ENCODE measurements around the gene ILRUN. TPM values are rescaled to one million over a fixed set of nuclear protein-coding genes. Genes with fewer than 3 reads are reported as not detected.

Gene ILRUN
- total and polyA plus RNA-seq, 2 donors (not counting 1 experiment from before 2014, with no cell fraction given), result 30.1 to 71.3 TPM

DNA sequence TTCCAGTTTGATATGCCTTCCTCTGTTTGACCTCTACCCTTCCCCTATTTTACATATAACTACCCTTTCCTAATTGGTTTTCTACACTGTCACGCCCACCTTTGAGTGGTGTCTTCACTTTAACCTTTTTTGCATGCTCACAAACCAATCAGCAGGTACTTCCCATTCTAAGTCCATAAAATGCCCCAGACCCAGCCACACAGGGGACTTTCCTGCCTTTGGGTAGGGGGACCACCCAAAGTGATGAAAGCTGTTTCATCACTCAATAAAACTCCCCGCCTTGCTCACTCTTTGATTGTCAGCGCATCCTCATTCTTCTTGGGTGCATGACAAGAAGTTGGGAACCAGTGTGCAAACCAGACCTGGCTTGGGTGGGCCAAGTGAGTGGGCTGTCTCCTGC lies 40.3 kb upstream of the ILRUN start:
- no peaks in the 10 kb centered on the region for H3K36me3 ChIP-seq (replicated peaks in 1 of 2; ENCODE audit: control extremely low read depth in 1 of 2, control insufficient read depth in 1 of 2, extremely low read depth in 1 of 2, insufficient read depth in 2 of 2, low read length in 1 of 2)
- POLR2A ChIA-PET, result interaction anchor here (0.6 kb wide), 2 partner anchors 27 to 83 kb away, joined by 3 to 4 read pairs; no protein-coding TSS in a partner anchor
- no peaks in the 10 kb centered on the region for H3K27me3 Mint-ChIP-seq
- CTCF ChIA-PET, result interaction anchor here (0.7 kb wide), 1 partner anchor 41 kb away, joined by 3 read pairs; no protein-coding TSS in a partner anchor
- H3K27ac Mint-ChIP-seq, result no peak overlapping the region
- H4K20me1 ChIP-seq (ENCODE audit: control insufficient read depth, insufficient read depth, low read length, poor library complexity, severe bottlenecking), result no peaks in the 10 kb centered on the region
- H3K4me3 ChIP-seq (ENCODE audit: control extremely low read depth in 1 of 5, extremely low read depth in 1 of 5, insufficient read depth in 1 of 5, low read depth in 2 of 5, low read length in 4 of 5), result no peak overlapping the region
- H3K4me1 ChIP-seq (ENCODE audit: control insufficient read depth in 2 of 2, insufficient read depth in 2 of 2, low read length in 2 of 2), result no peaks in the 10 kb centered on the region
- no peak overlapping the region for H3K4me3 Mint-ChIP-seq
- no peak for DNase-seq
- no peaks in the 10 kb centered on the region for H3K9me3 Mint-ChIP-seq (ENCODE audit: insufficient read depth)
- no peak overlapping the region for H3K27ac ChIP-seq (ENCODE audit: low read length in 2 of 2)
- no peak for TF ChIP-seq EZH2 (IDR thresholded peaks at IDR 0.05; ENCODE audit: borderline replicate concordance, insufficient read depth, low read depth, low read length, poor library complexity, severe bottlenecking)
- TF ChIP-seq, protein P1, sequence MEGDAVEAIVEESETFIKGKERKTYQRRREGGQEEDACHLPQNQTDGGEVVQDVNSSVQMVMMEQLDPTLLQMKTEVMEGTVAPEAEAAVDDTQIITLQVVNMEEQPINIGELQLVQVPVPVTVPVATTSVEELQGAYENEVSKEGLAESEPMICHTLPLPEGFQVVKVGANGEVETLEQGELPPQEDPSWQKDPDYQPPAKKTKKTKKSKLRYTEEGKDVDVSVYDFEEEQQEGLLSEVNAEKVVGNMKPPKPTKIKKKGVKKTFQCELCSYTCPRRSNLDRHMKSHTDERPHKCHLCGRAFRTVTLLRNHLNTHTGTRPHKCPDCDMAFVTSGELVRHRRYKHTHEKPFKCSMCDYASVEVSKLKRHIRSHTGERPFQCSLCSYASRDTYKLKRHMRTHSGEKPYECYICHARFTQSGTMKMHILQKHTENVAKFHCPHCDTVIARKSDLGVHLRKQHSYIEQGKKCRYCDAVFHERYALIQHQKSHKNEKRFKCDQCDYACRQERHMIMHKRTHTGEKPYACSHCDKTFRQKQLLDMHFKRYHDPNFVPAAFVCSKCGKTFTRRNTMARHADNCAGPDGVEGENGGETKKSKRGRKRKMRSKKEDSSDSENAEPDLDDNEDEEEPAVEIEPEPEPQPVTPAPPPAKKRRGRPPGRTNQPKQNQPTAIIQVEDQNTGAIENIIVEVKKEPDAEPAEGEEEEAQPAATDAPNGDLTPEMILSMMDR (IDR thresholded peaks at IDR 0.05), result no peak
- no peaks in the 10 kb centered on the region for H3K9me3 ChIP-seq (ENCODE audit: control extremely low read depth in 1 of 3, control insufficient read depth in 2 of 3, insufficient read depth in 1 of 3, low read length in 2 of 3)
- H3K79me2 ChIP-seq (ENCODE audit: control insufficient read depth, insufficient read depth, low read length), result no peaks in the 10 kb centered on the region
- no peaks in the 10 kb centered on the region for H3K4me1 Mint-ChIP-seq
- H3K27me3 ChIP-seq (replicated peaks in 1 of 4; ENCODE audit: control extremely low read depth in 1 of 4, control insufficient read depth in 3 of 4, insufficient read depth in 4 of 4, low read length in 3 of 4), result no peaks in the 10 kb centered on the region
- no peak overlapping the region for H3K4me2 ChIP-seq (replicated peaks; ENCODE audit: low read depth, low read length, poor library complexity, severe bottlenecking)
- 89% methylated on average over 3 of the region's 3 CpGs for WGBS (ENCODE audit: insufficient coverage)
- H3K9ac ChIP-seq (ENCODE audit: low read length), result no peak overlapping the region
- intact Hi-C loops (cut with micrococcal nuclease), result no loop called here
- no peak overlapping the region for H2AFZ ChIP-seq (ENCODE audit: insufficient read depth, low read depth, low read length, poor library complexity, severe bottlenecking)
- no peak for ATAC-seq (ENCODE audit: low read depth)

DNA sequence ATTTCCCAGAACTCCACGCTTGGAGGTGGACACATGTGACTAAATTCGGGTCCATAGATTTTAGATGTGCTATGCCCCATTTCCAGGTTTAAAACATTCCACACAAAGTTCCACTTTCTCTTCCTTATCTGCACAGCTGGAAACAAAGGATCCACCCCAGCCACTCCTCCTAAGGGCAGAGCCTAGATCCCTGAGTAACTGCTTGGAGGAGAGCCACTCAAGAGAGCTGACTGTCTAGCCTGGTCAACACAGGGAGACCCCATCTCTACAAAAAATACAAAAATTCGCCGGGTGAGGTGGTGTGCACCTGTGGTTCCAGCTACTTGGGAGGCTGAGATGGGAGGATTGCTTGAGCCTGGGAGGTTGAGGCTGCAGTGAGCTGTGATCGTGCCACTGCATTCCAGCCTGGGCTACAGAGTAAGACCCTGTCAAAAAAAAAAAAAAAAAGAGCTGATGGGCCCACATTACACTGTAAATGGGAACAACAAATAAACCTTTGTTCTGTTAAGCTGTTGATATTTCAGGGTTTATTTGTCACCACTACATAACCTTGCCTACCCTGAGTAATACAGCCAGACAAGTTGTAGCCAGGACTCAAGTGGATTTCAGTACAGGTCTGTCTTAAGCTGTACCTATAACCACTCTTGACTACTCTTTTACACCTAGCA lies 35.0 kb upstream of the ILRUN start:
- intact Hi-C loops (cut with micrococcal nuclease), result no loop called here
- CTCF ChIA-PET, result interaction anchor here (0.5 to 0.6 kb wide), 3 partner anchors 25 to 626 kb away, joined by 3 read pairs; no protein-coding TSS in a partner anchor
- TF ChIP-seq, protein P1 (IDR thresholded peaks at IDR 0.05), result no peak
- no peak for TF ChIP-seq EZH2 (IDR thresholded peaks at IDR 0.05; ENCODE audit: borderline replicate concordance, insufficient read depth, low read depth, low read length, poor library complexity, severe bottlenecking)

More for the DNA sequence above, 35.0 kb upstream of the ILRUN start:
- 96% methylated on average over 3 of the region's 5 CpGs for WGBS (ENCODE audit: insufficient coverage)
- H3K27ac Mint-ChIP-seq, result no peak overlapping the region
- DNase-seq, result no peak
- Histone ChIP-seq H3K36me3 (replicated peaks in 1 of 2; ENCODE audit: control extremely low read depth in 1 of 2, control insufficient read depth in 1 of 2, extremely low read depth in 1 of 2, insufficient read depth in 2 of 2, low read length in 1 of 2) (no peaks in the 10 kb centered on the region), H3K4me3 (ENCODE audit: control extremely low read depth in 1 of 5, extremely low read depth in 1 of 5, insufficient read depth in 1 of 5, low read depth in 2 of 5, low read length in 4 of 5) (no peak overlapping the region), H3K27ac (ENCODE audit: low read length in 2 of 2) (no peak overlapping the region), H3K4me1 (ENCODE audit: control insufficient read depth in 2 of 2, insufficient read depth in 2 of 2, low read length in 2 of 2) (no peaks in the 10 kb centered on the region), H3K4me2 (replicated peaks; ENCODE audit: low read depth, low read length, poor library complexity, severe bottlenecking) (no peak overlapping the region), H3K9ac (ENCODE audit: low read length) (no peak overlapping the region), H3K79me2 (ENCODE audit: control insufficient read depth, insufficient read depth, low read length) (no peaks in the 10 kb centered on the region), H4K20me1 (ENCODE audit: control insufficient read depth, insufficient read depth, low read length, poor library complexity, severe bottlenecking) (no peaks in the 10 kb centered on the region), H2AFZ (ENCODE audit: insufficient read depth, low read depth, low read length, poor library complexity, severe bottlenecking) (no peak overlapping the region), H3K9me3 (ENCODE audit: control extremely low read depth in 1 of 3, control insufficient read depth in 2 of 3, insufficient read depth in 1 of 3, low read length in 2 of 3) (no peaks in the 10 kb centered on the region), H3K27me3 (replicated peaks in 1 of 4; ENCODE audit: control extremely low read depth in 1 of 4, control insufficient read depth in 3 of 4, insufficient read depth in 4 of 4, low read length in 3 of 4) (no peaks in the 10 kb centered on the region)
- no peak for ATAC-seq (ENCODE audit: low read depth)
- no peaks in the 10 kb centered on the region for H3K9me3 Mint-ChIP-seq (ENCODE audit: insufficient read depth)
- no peaks in the 10 kb centered on the region for H3K4me1 Mint-ChIP-seq
- POLR2A ChIA-PET, result interaction anchor here (0.5 kb wide), 1 partner anchor 36 kb away, joined by 6 read pairs; no protein-coding TSS in a partner anchor
- no peak overlapping the region for H3K4me3 Mint-ChIP-seq
- H3K27me3 Mint-ChIP-seq, result no peaks in the 10 kb centered on the region
